Gastrocnemius medialis (tissue), 4 donors: ENCODE data around the gene LCE1D. TPM values are rescaled to one million over a fixed set of nuclear protein-coding genes. Genes with fewer than 3 reads are reported as not detected.

Experiments used
- ATAC-seq, 2 donors: fragments of 150-250 bp; one replicate each; pipeline ENCODE4 v1.9.1; 2016
- DNase-seq, 2 donors: peaks; one replicate each; pipeline ENCODE4 v3.0.0-alpha.2; 2019
- H3K27ac ChIP-seq, 4 donors: fragments of 200-600 bp; sonication (generic); 1 replicate in 1 of 4; 2 replicates in 3 of 4; pipeline ENCODE4 v1.5.1; 2016 to 2018; ENCODE audit warnings: mild to moderate bottlenecking in 2 of 4, moderate library complexity in 1 of 4
- H3K27me3 ChIP-seq, 3 donors: fragments of 200-600 bp; sonication (generic) in 2 of 3; 1 replicate in 1 of 3; 2 replicates in 2 of 3; pipeline versions ENCODE4 v1.5.1 to v1.6.0; 2016 to 2019; ENCODE audit warnings: mild to moderate bottlenecking in 1 of 3, moderate library complexity in 1 of 3
- H3K36me3 ChIP-seq, 2 donors: fragments of 200-600 bp; sonication (generic) in 1 of 2; one replicate each; pipeline ENCODE4 v1.5.1; 2017 to 2018
- H3K4me1 ChIP-seq, 2 donors: fragments of 200-600 bp; sonication (generic) in 1 of 2; one replicate each; pipeline ENCODE4 v1.5.1; 2016 to 2017; ENCODE audit warnings: mild to moderate bottlenecking in 2 of 2
- H3K4me3 ChIP-seq, 4 donors: fragments of 200-600 bp; sonication (generic) in 3 of 4; 1 replicate in 1 of 4; 2 replicates in 3 of 4; pipeline ENCODE4 v1.5.1; 2016 to 2019; ENCODE audit warnings: mild to moderate bottlenecking in 2 of 4
- H3K9me3 ChIP-seq, 3 donors: fragments of 200-600 bp; sonication (generic) in 2 of 3; 1 replicate in 1 of 3; 2 replicates in 2 of 3; pipeline ENCODE4 v1.5.1; 2016 to 2019
- POLR2A ChIP-seq, 2 donors: fragments of 450-650 bp; IDR thresholded peaks; one replicate each; pipeline ENCODE4 v1.6.1; 2017; ENCODE audit warnings: antibody characterized with exemption in 2 of 2, mild to moderate bottlenecking in 2 of 2, moderate library complexity in 2 of 2
- in situ Hi-C, 4 donors: fragments of 200-750 bp; cut with MboI; loops; one replicate each; pipeline versions ENCODE4 v1.15.0 to v1.8.0; 2017; ENCODE audit warnings: low sequenced_read_pairs in 4 of 4
- intact Hi-C: fragments of 100-400 bp; cut with DNase I; formaldehyde crosslinking; loops from one replicate; pipeline ENCODE4 v1.15.1; 2023; ENCODE audit warnings: low total_unique reads
- total RNA-seq, 4 donors: library from RNA; depleted of rRNA; stranded (reverse); fragments of >200 nt; gene quantifications; one replicate each; pipeline versions ENCODE4 v1.1.0 to v1.2.3, GENCODE V29; 2016
- TF ChIP-seq, protein P1 (sequence below), 5 experiments: fragments of 450-650 bp in 3 of 5; fragments of 200-600 bp in 2 of 5; sonication (generic) in 2 of 5; IDR thresholded peaks in 4 of 5; conservative IDR thresholded peaks in 1 of 5; 1 replicate in 4 of 5; 2 replicates in 1 of 5; pipeline ENCODE4 v1.5.1; 2016 to 2019; ENCODE audit warnings: antibody characterized with exemption in 5 of 5, mild to moderate bottlenecking in 3 of 5, moderate library complexity in 3 of 5

Gene LCE1D
- total RNA-seq, 4 donors from 2014 or later = not detected

DNA sequence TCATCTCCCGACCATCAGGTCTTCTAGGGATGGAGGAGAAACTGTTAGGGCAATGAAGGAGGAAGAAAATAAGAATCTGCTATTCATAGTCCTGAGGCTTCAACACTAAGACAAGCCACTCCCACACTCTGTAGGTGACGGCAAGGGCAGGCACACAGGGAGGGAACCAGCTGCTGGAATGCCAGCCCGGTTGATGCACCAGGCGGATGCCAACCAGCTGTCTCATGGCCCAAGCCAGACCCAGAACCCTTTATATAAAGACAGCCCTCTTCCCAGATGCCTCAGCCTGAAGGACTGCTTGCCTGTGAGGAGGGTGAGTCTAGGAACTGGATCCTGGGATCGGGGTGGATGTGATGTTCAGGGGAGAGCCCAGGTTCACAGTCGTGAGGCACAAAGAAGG, 38.8 kb upstream of the LCE1D start, which contains the start of gene KPRP:
Gene KPRP (plus strand): TSS at position 279 of the 400 bp plus-strand sequence. CDS start 1,564 bp downstream, outside the sequence.
- no peaks in the 10 kb centered on the region for H3K9me3 ChIP-seq
- no peak within 1 kb of the TSS for H3K4me3 ChIP-seq
- H3K4me1 ChIP-seq = no peaks in the 10 kb centered on the region
- intact Hi-C loops = no loop called here
- no peak for DNase-seq
- no peaks in the 10 kb centered on the region for H3K27me3 ChIP-seq
- no peaks in the 10 kb centered on the region for H3K36me3 ChIP-seq
- H3K27ac ChIP-seq = no peak within 1 kb of the TSS
- TF ChIP-seq POLR2A (IDR thresholded peaks at IDR 0.05) = no peak
- TF ChIP-seq, protein P1, sequence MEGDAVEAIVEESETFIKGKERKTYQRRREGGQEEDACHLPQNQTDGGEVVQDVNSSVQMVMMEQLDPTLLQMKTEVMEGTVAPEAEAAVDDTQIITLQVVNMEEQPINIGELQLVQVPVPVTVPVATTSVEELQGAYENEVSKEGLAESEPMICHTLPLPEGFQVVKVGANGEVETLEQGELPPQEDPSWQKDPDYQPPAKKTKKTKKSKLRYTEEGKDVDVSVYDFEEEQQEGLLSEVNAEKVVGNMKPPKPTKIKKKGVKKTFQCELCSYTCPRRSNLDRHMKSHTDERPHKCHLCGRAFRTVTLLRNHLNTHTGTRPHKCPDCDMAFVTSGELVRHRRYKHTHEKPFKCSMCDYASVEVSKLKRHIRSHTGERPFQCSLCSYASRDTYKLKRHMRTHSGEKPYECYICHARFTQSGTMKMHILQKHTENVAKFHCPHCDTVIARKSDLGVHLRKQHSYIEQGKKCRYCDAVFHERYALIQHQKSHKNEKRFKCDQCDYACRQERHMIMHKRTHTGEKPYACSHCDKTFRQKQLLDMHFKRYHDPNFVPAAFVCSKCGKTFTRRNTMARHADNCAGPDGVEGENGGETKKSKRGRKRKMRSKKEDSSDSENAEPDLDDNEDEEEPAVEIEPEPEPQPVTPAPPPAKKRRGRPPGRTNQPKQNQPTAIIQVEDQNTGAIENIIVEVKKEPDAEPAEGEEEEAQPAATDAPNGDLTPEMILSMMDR (IDR thresholded peaks at IDR 0.05 in 4 of 5, conservative IDR thresholded peaks at IDR 0.05 in 1 of 5) = no peak
- in situ Hi-C loops = no loop called here
- ATAC-seq = no peak

DNA sequence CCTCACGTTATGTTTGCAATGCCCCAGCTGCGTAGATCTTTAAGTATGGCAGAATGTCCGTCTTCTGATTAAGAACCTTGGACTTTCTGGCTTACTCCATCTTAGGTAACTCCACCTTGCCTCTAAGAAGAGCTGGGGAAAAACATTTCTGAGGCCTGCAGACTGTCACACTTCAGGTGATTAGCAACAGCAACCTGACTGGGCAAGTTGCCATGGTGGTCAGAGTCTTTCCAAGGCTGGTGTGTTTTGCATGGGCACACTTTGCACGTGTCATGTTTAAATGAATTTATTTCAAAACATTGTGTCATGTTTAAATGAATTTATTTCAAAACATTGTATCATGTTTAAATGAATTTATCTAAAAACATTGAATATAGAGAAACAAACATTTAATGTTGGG, 37.9 kb upstream of the LCE1D start:
- DNase-seq (no peak), ATAC-seq (no peak)
- Histone ChIP-seq H3K9me3 (no peaks in the 10 kb centered on the region), H3K27me3 (no peaks in the 10 kb centered on the region), H3K27ac (no peak overlapping the region), H3K36me3 (no peaks in the 10 kb centered on the region), H3K4me3 (no peak overlapping the region), H3K4me1 (no peaks in the 10 kb centered on the region)
- intact Hi-C loops (no loop called here), in situ Hi-C loops (no loop called here)
- TF ChIP-seq, protein P1 (IDR thresholded peaks at IDR 0.05 in 4 of 5, conservative IDR thresholded peaks at IDR 0.05 in 1 of 5) = no peak
- no peak for TF ChIP-seq POLR2A (IDR thresholded peaks at IDR 0.05)

DNA sequence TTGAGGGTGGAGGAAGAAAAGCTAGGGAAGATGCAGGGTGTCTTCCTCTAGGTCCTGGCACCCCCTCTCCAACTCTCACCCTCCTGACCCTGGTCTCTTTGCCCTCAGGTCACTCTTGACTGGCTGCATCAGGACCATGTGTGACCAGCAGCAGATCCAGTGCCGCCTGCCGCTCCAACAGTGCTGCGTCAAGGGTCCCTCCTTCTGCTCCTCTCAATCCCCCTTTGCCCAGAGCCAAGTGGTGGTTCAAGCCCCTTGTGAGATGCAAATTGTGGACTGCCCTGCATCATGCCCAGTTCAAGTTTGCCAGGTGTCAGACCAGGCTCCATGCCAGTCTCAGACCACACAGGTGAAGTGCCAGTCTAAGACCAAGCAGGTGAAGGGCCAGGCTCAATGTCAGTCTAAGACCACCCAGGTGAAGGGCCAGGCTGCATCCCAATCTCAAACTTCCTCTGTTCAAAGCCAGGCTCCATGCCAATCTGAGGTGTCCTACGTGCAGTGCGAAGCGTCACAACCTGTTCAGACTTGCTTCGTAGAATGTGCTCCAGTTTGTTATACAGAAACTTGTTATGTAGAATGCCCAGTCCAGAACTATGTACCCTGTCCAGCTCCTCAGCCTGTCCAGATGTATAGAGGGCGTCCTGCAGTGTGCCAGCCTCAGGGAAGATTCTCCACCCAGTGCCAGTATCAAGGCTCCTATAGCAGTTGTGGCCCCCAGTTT, 36.9 kb upstream of the LCE1D start:
- H3K27me3 ChIP-seq = no peaks in the 10 kb centered on the region
- ATAC-seq = no peak
- no peaks in the 10 kb centered on the region for H3K36me3 ChIP-seq
- no peak for TF ChIP-seq POLR2A (IDR thresholded peaks at IDR 0.05)
- TF ChIP-seq, protein P1 (IDR thresholded peaks at IDR 0.05 in 4 of 5, conservative IDR thresholded peaks at IDR 0.05 in 1 of 5) = no peak
- H3K4me1 ChIP-seq = no peaks in the 10 kb centered on the region
- in situ Hi-C loops (no loop called here), intact Hi-C loops (no loop called here)
- H3K27ac ChIP-seq = no peak overlapping the region
- H3K9me3 ChIP-seq = no peaks in the 10 kb centered on the region
- H3K4me3 ChIP-seq = no peak overlapping the region
- no peak for DNase-seq

DNA sequence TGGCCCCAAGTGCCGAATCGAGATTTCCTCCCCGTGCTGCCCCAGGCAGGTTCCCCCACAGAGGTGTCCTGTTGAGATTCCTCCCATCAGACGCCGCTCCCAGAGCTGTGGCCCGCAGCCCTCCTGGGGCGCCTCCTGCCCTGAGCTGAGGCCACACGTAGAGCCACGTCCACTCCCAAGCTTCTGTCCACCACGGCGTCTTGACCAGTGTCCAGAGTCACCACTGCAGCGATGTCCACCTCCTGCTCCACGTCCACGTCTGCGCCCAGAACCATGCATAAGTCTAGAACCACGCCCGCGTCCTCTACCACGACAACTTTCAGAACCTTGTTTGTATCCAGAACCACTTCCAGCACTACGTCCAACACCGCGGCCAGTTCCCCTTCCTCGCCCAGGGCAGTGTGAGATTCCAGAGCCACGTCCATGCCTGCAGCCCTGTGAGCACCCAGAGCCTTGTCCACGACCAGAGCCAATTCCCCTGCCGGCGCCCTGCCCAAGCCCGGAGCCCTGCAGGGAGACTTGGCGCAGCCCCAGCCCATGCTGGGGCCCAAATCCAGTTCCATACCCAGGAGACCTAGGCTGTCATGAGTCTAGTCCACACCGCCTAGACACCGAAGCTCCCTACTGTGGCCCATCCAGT, 35.9 kb upstream of the LCE1D start:
- DNase-seq (no peak), ATAC-seq (no peak)
- in situ Hi-C loops = no loop called here
- Histone ChIP-seq H3K36me3 (no peaks in the 10 kb centered on the region), H3K27me3 (no peaks in the 10 kb centered on the region), H3K4me3 (no peak overlapping the region), H3K9me3 (no peaks in the 10 kb centered on the region), H3K4me1 (no peaks in the 10 kb centered on the region), H3K27ac (no peak overlapping the region)
- TF ChIP-seq, protein P1 (IDR thresholded peaks at IDR 0.05 in 4 of 5, conservative IDR thresholded peaks at IDR 0.05 in 1 of 5) = no peak
- TF ChIP-seq POLR2A (IDR thresholded peaks at IDR 0.05) = no peak
- intact Hi-C loops = no loop called here
